Activated T-cell treated with anti-CD3 and anti-CD28 coated beads, Interleukin-2, amount 50 U/mL, for 72 hours (primary cell): ENCODE data around the gene CYLC2. TPM values are rescaled to one million over a fixed set of nuclear protein-coding genes. Genes with fewer than 3 reads are reported as not detected.

Source experiments
- ATAC-seq, 2 donors: fragments of 150-1000 bp; cut with Tn5 transposase; replicated peaks in 1 of 2; 2 replicates each; pipeline ENCODE4 v1.10.0; 2021; ENCODE audit warnings: moderate library complexity in 2 of 2, mild to moderate bottlenecking in 1 of 2
- DNase-seq, 2 donors: peaks; one replicate each; pipeline ENCODE4 v3.0.0; 2021 to 2022; ENCODE audit warnings: mixed read lengths in 1 of 2
- H3K27ac Mint-ChIP-seq: one replicate; pipeline ENCODE4 v1.8.0; 2022; ENCODE audit warnings: mild to moderate bottlenecking, moderate library complexity, mixed read lengths
- H3K27me3 Mint-ChIP-seq: one replicate; pipeline ENCODE4 v1.8.0; 2022; ENCODE audit warnings: low read depth, mixed read lengths
- H3K36me3 Mint-ChIP-seq, 2 donors: one replicate each; pipeline ENCODE4 v1.8.0; 2022; ENCODE audit warnings: mixed read lengths in 2 of 2, mild to moderate bottlenecking in 1 of 2; ENCODE audit not compliant: insufficient read depth in 2 of 2
- H3K4me1 Mint-ChIP-seq: one replicate; pipeline ENCODE4 v1.8.0; 2022; ENCODE audit warnings: low read depth, mixed read lengths
- H3K4me3 Mint-ChIP-seq, 2 donors: one replicate each; pipeline ENCODE4 v1.8.0; 2022; ENCODE audit warnings: mild to moderate bottlenecking in 2 of 2, mixed read lengths in 2 of 2, moderate library complexity in 2 of 2
- H3K9me3 Mint-ChIP-seq, 2 donors: one replicate each; pipeline ENCODE4 v1.8.0; 2022; ENCODE audit warnings: mixed read lengths in 2 of 2
- total RNA-seq, 2 donors: library from RNA; stranded (reverse); gene quantifications; one replicate each; pipeline ENCODE4 v1.2.3, GENCODE V29; 2022

CYLC2 gene
- total RNA-seq, 2 donors from 2014 or later = not detected

DNA sequence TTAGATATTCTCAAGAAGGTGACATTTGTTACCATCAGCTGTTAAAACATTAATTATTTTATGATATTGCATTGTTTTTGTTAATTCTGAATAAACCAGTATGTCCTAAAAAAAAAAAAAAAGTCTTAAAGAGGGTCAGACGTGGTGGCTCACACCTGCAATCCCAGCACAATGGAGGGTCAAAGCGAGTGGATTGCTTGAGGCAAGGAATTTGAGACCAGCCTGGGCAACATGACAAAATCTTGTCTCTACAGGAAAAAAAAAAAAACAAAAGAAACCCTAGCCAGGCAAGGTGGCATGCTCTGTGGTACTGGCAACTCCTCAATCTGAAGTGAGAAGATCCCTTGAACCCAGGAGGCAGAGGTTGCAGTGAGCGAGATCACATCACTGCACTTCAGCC lies 46.8 kb downstream of the CYLC2 start:
- H3K27me3 Mint-ChIP-seq = no peaks in the 10 kb centered on the region
- ATAC-seq = no peak
- no peak overlapping the region for H3K4me3 Mint-ChIP-seq
- H3K9me3 Mint-ChIP-seq = peaks cover 6 to 15% of the 10 kb centered on the region in 2 donors
- peaks cover 0 to 2% of the 10 kb centered on the region in 2 donors for H3K36me3 Mint-ChIP-seq
- no peak for DNase-seq
- H3K27ac Mint-ChIP-seq = no peak overlapping the region
- H3K4me1 Mint-ChIP-seq = no peaks in the 10 kb centered on the region
